Inflammatory macrophage treated with lipopolysaccharide for 4 hours (primary cell): ENCODE measurements around the gene KIF1B.
"Not testable (repeated sequence)": the region's sequence is repeated elsewhere in the genome, so short reads cannot be mapped to it uniquely, and the experiment has no call there.

Experiments
- DNase-seq: peaks from one replicate; pipeline ENCODE4 v3.0.0-alpha.2; 2020

The KIF1B gene

GRCh38 chr1:10396870-10397269, 186.5 kb downstream of the KIF1B start:
- no peak for DNase-seq

- DNase-seq, result no peak
These were observed 187.9 kb downstream of the KIF1B start for GRCh38 chr1:10398278-10398733.

DNA sequence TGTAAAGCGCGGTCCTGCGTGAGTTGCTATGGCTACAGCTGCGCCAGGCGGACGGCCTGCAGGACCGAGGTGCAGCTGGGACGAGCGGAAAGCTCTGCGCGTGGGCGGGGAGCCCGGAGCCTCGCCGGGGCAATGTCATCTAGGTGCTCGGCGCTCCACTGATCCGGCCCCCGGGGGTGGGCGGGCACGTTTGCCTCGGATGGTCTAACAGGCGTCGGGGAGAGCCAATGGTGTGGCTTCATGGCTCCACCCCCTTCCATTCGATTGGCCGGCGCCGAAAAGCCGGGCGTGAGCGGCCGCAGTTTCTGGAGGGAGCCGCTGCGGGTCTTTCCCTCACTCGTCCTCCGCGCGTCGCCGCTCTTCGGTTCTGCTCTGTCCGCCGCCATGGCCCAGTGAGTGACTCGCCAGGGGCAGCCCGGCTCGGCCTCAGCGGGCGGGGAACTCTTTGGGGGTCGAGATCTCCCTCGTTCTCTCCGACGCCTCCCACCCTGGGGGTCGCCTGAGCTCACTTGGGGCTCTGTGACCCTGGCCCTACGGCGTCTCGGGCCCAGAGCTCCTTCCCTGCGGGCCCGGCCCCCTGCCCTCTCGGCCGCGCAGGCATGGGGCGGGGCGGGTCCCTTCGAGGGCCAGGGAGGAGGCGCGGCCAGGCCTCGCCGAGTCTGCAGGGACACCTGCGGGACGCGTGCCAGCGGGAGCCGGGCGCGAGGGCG, 188.5 kb downstream of the KIF1B start, which contains the start of gene PGD:
PGD (plus strand) TSS at position 331 of the 710 bp plus-strand sequence; CDS start at position 385, 54 bp downstream.
- DNase-seq, result peak; percentile 99

DNA sequence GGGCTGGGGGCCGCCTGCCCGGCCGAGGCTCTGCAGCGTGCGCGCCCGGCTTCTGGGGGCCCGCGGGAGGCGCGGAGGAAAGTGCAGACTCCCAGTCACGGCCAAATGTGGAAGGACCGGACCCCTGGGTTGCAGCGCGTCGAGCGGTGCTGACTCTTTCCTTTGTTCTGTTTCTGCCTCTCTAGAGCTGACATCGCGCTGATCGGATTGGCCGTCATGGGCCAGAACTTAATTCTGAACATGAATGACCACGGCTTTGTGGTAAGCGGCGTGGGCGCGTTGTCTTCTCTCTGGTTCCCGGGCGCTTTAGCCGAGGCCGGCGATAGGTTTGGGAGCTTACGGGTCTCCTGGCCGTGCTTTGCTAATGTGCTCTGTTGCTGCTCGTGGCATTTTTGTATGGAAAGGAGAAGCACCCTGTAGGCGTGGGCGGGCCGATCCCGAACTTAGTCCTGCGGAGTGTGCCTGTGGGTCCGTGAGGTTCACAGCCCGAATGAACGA, 189.1 kb downstream of the KIF1B start:
- peak; percentile 82 for DNase-seq

DNA sequence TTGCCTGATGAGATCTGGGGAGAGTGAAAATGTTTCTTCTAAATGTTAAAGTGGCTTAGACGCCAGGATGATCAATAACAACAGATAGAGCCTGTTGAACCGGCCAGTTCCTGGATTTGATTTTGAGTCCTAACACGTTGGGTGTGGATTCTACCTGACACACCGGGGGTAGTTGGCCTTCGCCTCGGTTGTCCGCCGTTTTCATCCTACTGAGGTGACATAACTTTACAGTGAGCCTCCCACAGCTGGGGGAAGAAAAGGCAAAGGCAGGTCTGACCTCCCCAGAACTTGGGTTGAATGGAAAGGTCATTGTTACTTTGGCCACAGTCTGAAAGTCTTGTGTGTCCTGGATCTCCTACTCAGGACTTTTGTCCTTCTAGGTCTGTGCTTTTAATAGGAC, 189.6 kb downstream of the KIF1B start:
- DNase-seq, result no peak

DNA sequence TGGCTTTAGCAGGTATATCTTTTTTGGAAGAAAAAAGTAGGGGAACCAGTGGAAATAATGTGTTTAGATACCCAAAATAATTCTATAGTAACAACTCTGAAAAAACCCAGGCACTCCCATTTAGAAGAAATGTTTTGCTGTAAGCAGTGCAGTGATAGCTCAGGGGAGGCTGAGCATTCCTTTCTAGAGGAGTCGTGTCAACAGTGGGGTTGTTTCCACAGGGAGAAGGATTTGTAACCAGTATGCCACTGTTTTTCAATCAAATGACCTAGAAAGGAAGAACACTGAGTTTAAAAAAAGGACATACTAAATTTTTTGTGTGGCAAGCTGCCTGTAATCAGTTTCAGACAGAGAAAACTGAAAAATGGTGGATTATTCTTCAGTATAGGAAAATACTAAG, 190.9 kb downstream of the KIF1B start:
- peak; percentile 10 for DNase-seq

DNA sequence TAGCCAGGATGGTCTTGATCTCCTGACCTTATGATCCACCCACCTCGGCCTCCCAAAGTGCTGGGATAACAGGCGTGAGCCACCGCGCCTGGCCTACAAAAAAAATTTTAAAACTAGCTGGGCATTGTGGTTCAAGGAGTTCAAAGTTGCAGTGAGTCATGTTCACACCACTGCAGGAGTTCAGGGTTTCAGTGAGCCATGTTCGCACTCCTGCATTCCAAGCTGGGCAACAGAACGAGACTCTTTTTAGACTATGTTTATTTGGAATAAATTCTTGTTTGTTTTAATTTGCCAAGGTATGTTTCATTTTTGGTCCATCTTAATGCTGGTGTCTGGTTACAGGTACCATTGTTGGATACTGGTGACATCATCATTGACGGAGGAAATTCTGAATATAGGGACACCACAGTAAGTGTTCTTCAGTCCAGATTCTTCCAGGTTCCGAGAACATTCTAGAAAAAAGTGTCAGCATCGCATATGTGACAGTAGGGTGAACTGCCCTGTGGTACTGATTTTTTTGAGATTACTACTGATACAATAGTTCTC, 192.4 kb downstream of the KIF1B start:
- peak; percentile 13 for DNase-seq

- DNase-seq, result no peak
These were observed 196.8 kb downstream of the KIF1B start for GRCh38 chr1:10407201-10407600.

DNA sequence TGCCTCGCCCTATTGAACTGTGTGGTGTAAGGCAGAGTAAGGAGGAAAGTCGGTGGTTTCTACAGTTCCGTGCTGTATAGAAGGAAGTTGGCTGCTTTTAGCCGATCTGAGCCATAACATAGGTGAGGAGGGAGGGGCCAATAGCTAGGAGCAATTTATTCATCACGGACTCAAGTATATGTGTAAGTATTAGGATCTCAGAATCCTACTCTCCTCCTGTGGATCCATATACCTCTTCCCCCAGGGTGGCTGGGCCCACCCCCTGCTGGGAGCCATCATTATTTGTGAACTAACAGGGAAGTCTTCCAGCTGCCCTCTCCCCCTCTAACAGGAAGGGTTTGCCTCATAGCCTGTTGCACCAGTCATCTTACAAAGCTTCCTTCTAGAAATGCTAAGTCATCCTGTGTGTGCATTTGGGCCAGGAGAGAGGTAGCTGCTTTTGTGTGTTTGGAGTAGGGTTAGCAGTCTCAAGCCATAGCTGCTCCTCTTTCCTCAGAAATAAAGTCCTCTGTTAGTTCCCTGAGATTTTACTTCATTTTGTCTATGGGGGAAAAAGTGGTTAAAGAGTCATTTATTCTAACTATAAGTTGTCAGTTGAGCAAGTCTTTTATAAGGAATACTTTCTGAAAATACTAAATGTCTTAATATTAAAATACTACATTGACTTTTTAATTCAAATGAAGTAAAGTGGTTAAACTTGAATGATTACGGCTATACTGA, 205.0 kb downstream of the KIF1B start:
- peak; percentile 95 for DNase-seq

- not testable (repeated sequence) for DNase-seq
These were observed 205.6 kb downstream of the KIF1B start for GRCh38 chr1:10415967-10416366.

DNA sequence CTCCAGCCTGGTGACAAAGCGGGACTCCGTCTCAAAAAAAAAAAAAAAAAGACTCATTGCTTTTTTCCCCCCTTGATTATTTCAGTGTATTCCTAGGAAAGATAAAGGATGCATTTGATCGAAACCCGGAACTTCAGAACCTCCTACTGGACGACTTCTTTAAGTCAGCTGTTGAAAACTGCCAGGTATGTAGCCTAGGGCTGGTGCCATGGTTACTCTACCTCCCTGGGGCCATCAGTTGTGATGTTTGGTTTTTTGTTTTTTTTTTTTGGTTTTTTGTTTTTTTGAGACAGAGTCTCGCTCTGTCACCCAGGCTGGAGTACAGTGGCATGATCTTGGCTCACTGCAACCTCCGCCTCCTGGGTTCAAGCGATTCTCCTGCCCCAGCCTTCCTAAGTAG, 208.4 kb downstream of the KIF1B start:
- DNase-seq, result not testable (repeated sequence)

DNA sequence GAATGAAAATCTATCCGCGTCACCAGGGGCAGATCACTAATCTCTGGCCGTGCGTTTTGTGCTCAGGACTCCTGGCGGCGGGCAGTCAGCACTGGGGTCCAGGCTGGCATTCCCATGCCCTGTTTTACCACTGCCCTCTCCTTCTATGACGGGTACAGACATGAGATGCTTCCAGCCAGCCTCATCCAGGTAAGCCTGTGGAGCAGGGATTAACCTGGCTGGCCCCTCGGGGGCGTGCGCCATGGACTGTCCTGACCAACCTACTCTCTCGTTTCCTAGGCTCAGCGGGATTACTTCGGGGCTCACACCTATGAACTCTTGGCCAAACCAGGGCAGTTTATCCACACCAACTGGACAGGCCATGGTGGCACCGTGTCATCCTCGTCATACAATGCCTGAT, 209.0 kb downstream of the KIF1B start:
- DNase-seq, result no peak

DNA sequence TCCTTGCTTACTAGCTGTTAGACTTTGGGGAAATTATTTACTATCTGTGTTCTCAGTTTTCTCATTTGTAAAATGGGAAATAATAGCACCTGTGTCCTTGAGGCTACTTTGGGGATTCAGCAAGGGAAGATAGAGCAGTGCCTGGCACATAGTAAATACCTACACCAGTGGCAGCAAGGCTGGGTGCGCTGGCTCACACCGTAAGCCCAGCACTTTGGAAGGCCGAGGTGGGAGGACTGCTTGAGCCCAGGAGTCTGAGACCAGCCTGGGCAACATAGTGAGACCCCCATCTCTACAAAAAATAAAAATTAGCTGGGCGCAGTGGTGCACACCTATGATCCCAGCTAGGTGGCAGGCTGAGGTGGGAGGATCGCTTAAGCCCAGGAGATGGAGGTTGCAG, 211.3 kb downstream of the KIF1B start:
- no peak for DNase-seq

- no peak for DNase-seq
These were observed 213.7 kb downstream of the KIF1B start for GRCh38 chr1:10424034-10424433.

GRCh38 chr1:10424651-10425050, 214.3 kb downstream of the KIF1B start:
- DNase-seq, result no peak

- not testable (repeated sequence) for DNase-seq
These were observed 215.6 kb downstream of the KIF1B start for GRCh38 chr1:10425826-10426534.

GRCh38 chr1:10426535-10426848, 216.1 kb downstream of the KIF1B start:
- DNase-seq, result not testable (repeated sequence)

GRCh38 chr1:10428984-10429383, 218.6 kb downstream of the KIF1B start:
- DNase-seq, result no peak

DNA sequence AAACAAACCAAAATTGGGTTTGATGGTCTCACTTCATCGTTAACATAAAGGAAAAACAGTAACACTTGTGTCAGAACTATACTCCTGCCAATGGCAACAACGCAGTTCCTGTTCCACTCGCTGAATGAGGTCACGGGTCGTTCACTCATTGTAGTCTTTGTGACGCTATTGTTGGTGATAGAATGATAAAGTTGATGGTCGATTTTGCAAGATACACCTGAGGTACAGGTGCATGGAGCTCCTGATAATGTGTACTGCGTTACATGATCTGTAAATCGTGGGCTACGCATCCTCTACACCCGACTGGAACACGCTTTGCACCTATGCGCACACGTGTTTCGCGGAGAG, 219.5 kb downstream of the KIF1B start:
- peak; percentile 64 for DNase-seq

- peak; percentile 88 for DNase-seq
These were observed 220.1 kb downstream of the KIF1B start, which contains the start of gene CENPS for GRCh38 chr1:10430216-10431069. Gene CENPS, plus strand, starts transcription at chr1:10430433. Its CDS starts 85 bp downstream, at chr1:10430518.
